ENCODE results near the gene SCNN1G.
"Not testable (repeated sequence)": the region's sequence is repeated elsewhere in the genome, so short reads cannot be mapped to it uniquely, and the experiment has no call there.

The SCNN1G gene

DNA sequence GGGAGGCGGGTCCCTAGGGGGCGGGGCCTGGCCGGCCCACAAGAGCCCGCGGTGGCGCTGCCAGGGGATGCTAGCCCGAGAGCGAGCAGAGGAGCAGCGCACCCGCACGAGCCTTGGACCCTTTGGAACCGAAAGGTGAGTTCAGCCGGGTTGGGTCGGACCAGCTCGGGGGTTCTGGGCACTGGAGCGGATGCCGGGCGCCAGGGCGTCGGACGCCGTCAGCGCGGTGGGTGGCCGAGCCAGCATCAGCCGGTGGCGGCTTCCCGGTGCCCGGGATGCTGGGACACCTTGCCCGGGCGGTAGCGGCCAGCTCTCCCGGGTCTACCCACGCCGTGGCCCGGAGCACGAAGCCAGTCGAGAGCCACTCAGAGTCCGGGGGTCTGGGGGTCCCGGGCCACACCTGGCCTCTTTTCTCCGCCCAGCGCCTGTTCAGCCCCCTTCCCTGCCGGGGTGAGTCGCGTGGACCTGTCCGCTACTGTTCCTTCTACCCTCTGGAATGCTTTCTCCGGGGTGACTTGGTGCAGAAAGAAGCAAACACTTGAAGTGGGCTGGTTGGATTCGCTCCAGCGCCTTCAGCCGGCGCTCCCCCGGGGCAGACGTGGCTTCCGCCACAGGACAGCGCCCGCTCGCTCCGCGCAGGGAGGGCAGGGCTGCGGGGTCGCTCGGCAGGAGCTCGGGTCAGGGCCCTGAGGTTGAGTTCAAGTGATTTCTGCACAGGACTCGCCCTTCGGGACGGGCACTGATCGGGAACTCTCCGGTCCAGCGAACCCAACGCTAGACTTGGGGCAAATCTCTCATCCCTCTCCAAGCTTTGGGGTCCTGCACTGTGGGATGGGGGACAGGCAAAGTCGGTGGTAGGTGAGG is at the start of gene SCNN1G:
Gene SCNN1G, plus strand, starts transcription at position 67 of the 864 bp plus-strand sequence. CDS start 3,527 bp downstream, outside the sequence.
- no peak for DNase-seq (ENCODE audit: low read depth)

GRCh38 chr16:23132775-23133463 is 49.6 kb upstream of the SCNN1G start:
- DNase-seq (ENCODE audit: low read depth): no peak

GRCh38 chr16:23134274-23134673 is 48.3 kb upstream of the SCNN1G start:
- no peak for DNase-seq (ENCODE audit: low read depth)

- DNase-seq (ENCODE audit: low read depth): no peak
These were observed 45.3 kb upstream of the SCNN1G start for GRCh38 chr16:23137256-23137655.

GRCh38 chr16:23137818-23138217 is 44.7 kb upstream of the SCNN1G start:
- DNase-seq (ENCODE audit: low read depth): no peak

- DNase-seq (ENCODE audit: low read depth): no peak
These were observed 42.4 kb upstream of the SCNN1G start for GRCh38 chr16:23140107-23140506.

GRCh38 chr16:23141033-23141432 is 41.5 kb upstream of the SCNN1G start:
- no peak for DNase-seq (ENCODE audit: low read depth)

DNA sequence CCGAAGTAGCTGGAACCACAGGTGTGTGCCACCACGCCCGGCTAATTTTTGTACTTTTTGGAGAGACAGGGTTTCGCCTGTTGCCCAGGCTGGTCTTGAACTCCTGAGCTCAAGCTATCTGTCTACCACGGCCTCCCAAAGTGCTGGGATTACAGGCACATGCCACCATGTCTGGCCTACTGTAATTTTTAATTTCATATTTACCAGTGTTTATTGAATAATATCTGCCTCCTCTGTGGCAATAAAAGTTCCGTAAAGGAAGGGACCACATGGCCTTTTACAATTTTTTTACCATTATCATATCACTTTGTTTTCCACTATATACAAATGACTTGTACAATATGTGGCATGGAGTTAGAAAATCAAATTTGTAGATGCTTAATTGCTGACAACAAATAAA is 41.0 kb upstream of the SCNN1G start:
- DNase-seq (ENCODE audit: low read depth): no peak

DNA sequence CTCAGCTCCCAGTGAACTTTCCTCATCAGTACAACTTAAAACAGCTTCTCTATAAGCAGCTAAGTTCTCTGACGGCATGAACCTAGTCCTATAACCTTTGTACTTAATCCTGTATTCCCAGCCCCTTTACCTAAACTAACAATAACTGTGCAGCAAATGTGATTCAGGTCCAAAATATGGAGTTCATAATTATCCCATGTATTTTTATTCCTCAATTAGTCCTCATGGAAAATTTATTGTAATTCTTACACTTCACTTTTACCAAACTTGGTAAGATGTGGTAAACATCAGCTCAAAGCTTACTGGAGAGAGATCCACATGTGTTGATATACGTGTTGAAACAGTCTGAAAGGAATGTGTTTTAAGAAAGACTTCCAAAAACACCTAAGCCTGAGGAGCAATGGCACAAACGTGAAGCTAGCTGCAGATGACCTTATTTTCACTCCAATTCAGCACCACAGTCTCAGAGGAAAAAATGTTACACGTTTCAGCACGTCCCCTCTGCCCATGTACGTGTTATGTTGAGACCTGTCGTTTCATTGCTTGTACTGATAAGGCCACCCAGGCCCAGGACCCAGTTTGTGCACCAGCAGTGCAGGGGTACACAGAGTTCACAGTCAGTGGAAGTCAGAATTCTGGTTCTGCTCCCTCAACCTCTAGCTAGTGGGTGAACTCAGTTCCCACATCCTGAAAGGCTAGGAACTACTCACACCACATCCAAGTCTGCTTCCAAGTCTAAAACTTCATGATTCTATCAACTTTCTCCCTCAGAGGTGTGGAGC is 40.4 kb upstream of the SCNN1G start:
- DNase-seq (ENCODE audit: low read depth): no peak

DNA sequence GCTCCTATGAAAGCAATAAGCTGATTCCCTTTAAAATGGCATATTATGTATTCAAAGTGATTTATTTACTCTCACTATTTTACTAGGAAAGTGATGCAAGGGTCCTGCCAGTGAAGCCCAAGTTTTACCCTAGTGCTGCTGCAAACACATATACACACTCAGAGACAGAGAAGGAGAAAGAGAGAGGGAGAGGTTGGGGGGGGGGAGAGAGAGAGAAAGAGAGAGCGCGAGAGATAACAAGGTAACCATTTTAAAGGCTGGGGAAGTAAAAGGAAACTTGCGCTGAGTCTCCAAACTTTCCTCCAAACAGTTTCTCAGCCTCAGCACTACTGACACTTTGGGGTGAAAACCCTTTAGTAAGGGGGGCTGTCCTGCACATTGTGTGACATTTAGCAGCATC is 39.2 kb upstream of the SCNN1G start:
- DNase-seq (ENCODE audit: low read depth): no peak

GRCh38 chr16:23144393-23144792 is 38.2 kb upstream of the SCNN1G start:
- not testable (repeated sequence) for DNase-seq (ENCODE audit: low read depth)

- no peak for DNase-seq (ENCODE audit: low read depth)
These were observed 37.4 kb upstream of the SCNN1G start for GRCh38 chr16:23145186-23145585.

DNA sequence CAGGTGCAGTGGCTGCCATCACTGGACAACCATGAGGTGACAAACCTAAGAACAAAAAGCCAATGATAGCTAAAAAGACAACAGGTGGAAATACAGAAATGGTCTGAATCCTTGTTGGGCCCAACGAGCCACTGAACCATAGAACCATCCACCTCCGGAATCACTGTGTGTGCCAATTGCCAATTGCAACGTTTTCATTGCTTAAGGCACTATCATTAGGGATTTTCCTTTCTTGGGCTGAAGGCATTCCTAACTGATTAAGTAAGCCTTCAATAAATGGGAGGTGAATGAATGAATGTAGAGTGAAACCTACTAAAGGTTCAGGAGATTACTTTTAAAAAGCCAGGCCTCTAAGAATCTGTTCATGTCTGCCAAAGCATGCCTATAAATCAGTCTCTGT is 36.9 kb upstream of the SCNN1G start:
- DNase-seq (ENCODE audit: low read depth): no peak

DNA sequence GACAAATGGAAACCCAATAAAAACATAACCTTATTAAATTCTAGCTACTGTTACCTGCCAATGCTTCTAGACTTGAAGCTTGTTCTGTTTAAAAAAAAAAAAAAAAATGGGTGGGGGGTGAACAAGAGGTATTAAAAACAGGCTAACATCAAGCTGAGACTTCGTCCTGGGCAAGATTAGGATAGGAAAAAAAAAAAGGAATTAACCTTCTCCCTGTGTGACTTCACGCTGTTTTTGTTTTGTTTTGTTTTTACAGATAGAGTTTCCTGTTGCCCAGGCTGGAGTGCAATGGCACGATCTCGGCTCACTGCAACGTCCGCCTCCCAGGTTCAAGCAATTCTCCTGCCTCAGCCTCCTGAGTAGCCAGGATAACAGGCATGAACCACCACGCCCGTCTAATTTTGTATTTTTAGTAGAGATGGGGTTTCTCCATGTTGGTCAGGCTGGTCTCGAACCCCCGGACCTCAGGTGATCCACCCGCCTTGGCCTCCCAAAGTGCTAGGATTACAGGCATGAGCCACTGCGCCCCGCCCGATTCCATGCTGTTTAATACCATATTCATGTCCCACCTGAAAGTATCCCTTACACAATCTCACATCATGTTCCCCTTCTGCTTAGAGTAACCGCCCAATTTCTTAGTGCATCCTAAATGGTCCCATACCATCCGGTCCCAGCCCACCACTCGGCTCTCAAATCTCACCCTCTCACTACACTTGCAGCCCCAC is 35.5 kb upstream of the SCNN1G start:
- DNase-seq (ENCODE audit: low read depth): no peak

DNA sequence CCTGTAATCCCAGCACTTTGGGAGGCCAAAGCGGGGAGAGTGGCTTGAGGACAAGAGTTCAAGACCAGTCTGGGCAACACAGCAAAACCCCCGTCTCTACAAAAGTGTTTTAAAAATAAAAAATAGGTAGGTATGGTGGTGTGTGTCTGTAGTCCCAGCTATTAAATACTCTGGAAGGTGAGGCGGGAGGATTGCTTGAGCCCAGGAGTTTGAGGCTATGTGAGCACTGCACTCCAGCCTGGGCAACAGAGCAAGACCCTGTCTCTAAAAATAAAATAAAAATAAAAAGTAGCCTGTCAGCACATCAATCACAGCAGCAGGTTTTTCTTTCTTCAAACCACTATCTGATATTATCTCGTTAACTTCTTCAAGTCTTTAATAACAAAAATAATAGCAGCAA is 34.9 kb upstream of the SCNN1G start:
- no peak for DNase-seq (ENCODE audit: low read depth)

DNA sequence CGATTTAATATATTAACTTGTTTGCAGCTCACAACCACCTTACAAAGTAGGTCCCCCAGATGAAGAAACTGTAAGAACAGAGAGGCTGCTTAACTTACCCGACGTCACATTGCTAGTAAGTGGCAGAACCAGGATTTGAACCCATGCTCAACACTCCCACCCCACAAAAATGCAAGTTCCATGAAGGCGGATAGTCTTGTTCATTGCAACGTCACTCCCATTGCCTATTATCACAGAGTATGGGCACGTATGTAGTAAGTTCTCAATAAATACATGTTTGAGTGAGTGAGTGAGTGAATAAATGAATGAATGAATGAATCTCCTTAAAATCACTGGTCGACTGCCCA is 34.4 kb upstream of the SCNN1G start:
- no peak for DNase-seq (ENCODE audit: low read depth)

- peak; percentile 27 for DNase-seq (ENCODE audit: low read depth)
These were observed 33.9 kb upstream of the SCNN1G start for GRCh38 chr16:23148513-23149266.

- DNase-seq (ENCODE audit: low read depth): peak; percentile 80
These were observed 33.1 kb upstream of the SCNN1G start, which contains the start of gene USP31 for GRCh38 chr16:23149267-23149992. Gene USP31 (minus strand): TSS chr16:23149452. CDS start chr16:23149270, 182 bp downstream.

DNA sequence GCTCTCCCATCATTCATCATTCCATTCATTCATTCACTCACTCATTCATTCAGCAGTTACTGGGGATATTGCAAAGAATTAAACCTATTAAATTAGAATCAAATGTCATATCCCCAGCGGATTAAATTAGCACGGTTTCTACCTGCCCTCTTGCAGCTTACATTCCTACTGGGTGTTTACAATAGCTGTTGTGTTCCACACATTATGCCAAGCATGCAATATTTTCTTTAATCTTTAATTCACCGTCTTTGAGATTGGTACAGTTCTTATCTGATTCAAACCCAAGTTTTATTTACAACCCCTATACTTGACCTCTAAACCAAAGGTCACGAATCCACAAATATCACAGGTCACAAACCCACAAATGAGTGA is 32.6 kb upstream of the SCNN1G start:
- no peak for DNase-seq (ENCODE audit: low read depth)

- DNase-seq (ENCODE audit: low read depth): no peak
These were observed 30.0 kb upstream of the SCNN1G start for GRCh38 chr16:23152386-23153178.
